GM06990 (cell line): ENCODE results near the gene RTL10.

ENCODE experiments used
- DNase-seq: peaks from one replicate; pipeline ENCODE4 v3.0.0-alpha.2; 2011; ENCODE audit not compliant: insufficient read length; ENCODE audit errors: extremely low read depth
- H3K27me3 ChIP-seq: replicated peaks from 2 replicates; pipeline ENCODE4 v1.6.0; 2011; ENCODE audit warnings: low read length; ENCODE audit not compliant: control insufficient read depth, insufficient read depth
- H3K36me3 ChIP-seq: 2 replicates; pipeline ENCODE4 v1.5.1; 2011; ENCODE audit warnings: low read length; ENCODE audit not compliant: control insufficient read depth, insufficient read depth
- H3K4me3 ChIP-seq: replicated peaks from 2 replicates; pipeline ENCODE4 v1.5.1; 2011; ENCODE audit warnings: low read depth, mild to moderate bottlenecking, control low read depth, low read length
- TF ChIP-seq, protein P1 (sequence below): IDR thresholded peaks from 2 replicates; pipeline ENCODE4 v1.5.1; 2011; ENCODE audit warnings: low read length, control low read depth, mild to moderate bottlenecking, inconsistent platforms; ENCODE audit not compliant: insufficient read depth, poor library complexity, severe bottlenecking

Gene RTL10

DNA sequence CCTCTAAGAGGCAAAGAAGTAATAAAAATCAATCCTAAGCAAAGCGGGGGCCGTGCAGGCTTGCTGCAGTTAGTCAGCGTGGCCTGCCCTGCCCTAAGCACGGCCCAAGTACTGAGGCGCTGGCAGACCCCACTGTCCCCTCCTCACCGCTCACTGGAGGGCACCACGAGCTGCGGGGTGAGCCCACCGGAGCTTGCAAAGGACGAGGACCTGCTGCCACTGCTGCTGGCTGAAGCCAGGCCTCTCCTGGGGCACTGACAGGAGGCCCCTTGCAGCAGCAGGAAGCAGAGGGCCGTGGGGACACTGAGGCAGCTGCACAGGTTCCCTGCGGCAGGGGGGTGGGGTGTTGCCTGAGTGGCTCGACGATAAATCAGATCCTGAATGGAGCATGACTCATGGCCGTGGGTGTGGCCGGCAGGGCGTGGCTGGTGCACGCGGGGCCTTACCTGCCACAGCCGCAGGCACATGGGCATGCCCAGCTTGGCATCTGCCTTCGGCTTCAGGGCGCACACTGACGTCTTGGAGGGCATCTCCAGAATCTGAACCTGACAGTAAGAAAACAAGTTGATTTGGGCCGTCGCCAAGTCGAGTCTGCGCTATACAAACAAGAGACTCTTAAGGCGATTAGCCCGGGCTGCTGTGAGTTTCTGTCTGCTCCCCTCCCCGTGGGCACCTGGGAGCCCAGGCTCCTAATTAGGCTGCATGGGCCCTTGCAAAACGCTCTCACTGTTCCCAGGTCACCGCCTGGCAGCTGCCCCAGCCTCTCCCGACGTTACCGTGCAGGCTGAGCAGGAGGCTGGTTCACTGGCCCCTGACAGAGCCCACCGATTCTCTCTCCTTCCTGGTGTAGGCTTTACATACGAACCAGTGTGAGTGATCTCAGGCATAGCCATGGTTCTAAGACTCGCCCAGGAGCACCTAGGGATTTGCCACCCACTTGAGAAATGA lies 48.2 kb downstream of the RTL10 start:
- H3K36me3 ChIP-seq = no peaks in the 10 kb centered on the region
- TF ChIP-seq, protein P1, sequence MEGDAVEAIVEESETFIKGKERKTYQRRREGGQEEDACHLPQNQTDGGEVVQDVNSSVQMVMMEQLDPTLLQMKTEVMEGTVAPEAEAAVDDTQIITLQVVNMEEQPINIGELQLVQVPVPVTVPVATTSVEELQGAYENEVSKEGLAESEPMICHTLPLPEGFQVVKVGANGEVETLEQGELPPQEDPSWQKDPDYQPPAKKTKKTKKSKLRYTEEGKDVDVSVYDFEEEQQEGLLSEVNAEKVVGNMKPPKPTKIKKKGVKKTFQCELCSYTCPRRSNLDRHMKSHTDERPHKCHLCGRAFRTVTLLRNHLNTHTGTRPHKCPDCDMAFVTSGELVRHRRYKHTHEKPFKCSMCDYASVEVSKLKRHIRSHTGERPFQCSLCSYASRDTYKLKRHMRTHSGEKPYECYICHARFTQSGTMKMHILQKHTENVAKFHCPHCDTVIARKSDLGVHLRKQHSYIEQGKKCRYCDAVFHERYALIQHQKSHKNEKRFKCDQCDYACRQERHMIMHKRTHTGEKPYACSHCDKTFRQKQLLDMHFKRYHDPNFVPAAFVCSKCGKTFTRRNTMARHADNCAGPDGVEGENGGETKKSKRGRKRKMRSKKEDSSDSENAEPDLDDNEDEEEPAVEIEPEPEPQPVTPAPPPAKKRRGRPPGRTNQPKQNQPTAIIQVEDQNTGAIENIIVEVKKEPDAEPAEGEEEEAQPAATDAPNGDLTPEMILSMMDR = no peak
- no peak for DNase-seq
- H3K4me3 ChIP-seq = no peak overlapping the region
- H3K27me3 ChIP-seq = no peaks in the 10 kb centered on the region

DNA sequence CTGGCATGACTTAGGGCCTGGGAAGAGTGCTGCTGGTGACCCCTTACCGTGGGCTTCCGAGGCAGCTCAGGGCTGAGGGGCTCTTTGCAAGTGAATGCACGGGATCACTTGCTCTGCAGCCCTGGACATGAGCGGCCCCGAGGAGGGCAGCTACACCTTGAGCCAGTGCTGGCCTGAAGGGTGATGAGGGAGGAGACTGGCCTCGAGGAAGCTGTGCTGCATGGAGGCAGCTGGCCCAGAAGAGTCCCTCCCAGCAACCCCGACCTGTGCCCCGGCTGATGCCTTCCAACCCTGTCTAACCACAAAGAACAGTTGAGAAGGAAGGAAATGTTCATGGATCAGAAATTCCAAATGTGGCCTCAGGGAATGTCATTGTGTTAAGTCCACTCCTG lies 48.9 kb downstream of the RTL10 start:
- TF ChIP-seq, protein P1 = no peak
- Histone ChIP-seq H3K36me3 (no peaks in the 10 kb centered on the region; the same call in 1 of the 2 replicates), H3K4me3 (no peak overlapping the region), H3K27me3 (no peaks in the 10 kb centered on the region)
- DNase-seq = no peak
